T-helper 17 cell (primary cell): ENCODE measurements around the gene MPHOSPH6. TPM values are rescaled to one million over a fixed set of nuclear protein-coding genes. Genes with fewer than 3 reads are reported as not detected.
"Not testable (repeated sequence)": the region's sequence is repeated elsewhere in the genome, so short reads cannot be mapped to it uniquely, and the experiment has no call there.

ENCODE experiments used
- ATAC-seq: fragments of 150-1000 bp; cut with Tn5 transposase; 2 replicates; pipeline ENCODE4 v1.10.0; 2021; ENCODE audit warnings: mild to moderate bottlenecking, moderate library complexity
- DNase-seq, 3 donors: peaks; one replicate each; pipeline versions ENCODE4 v3.0.0 to v3.0.0-alpha.2; 2020 to 2021
- H3K9me3 ChIP-seq: one replicate; pipeline ENCODE4 v1.7.0; 2013; ENCODE audit warnings: low read length, mild to moderate bottlenecking; ENCODE audit not compliant: control insufficient read depth, poor library complexity, severe bottlenecking
- H3K27ac Mint-ChIP-seq: one replicate; pipeline ENCODE4 v1.8.0; 2022; ENCODE audit warnings: mild to moderate bottlenecking, moderate library complexity, mixed read lengths
- H3K27me3 Mint-ChIP-seq: one replicate; pipeline ENCODE4 v1.8.0; 2022; ENCODE audit warnings: mixed read lengths
- H3K36me3 Mint-ChIP-seq: one replicate; pipeline ENCODE4 v1.8.0; 2022; ENCODE audit warnings: low read depth, mixed read lengths
- H3K4me1 Mint-ChIP-seq: one replicate; pipeline ENCODE4 v1.8.0; 2022; ENCODE audit warnings: mild to moderate bottlenecking, mixed read lengths
- H3K4me3 Mint-ChIP-seq: one replicate; pipeline ENCODE4 v1.8.0; 2022; ENCODE audit warnings: mild to moderate bottlenecking, moderate library complexity, mixed read lengths
- total RNA-seq, 4 donors: library from RNA in 2 of 4; stranded (reverse) in 2 of 4; gene quantifications; one replicate each; pipeline ENCODE4 v1.2.3 and lab custom pipeline; 2022 to 2026

Gene MPHOSPH6
- total RNA-seq, 2 donors from 2014 or later: 15.5 to 17.2 TPM

DNA sequence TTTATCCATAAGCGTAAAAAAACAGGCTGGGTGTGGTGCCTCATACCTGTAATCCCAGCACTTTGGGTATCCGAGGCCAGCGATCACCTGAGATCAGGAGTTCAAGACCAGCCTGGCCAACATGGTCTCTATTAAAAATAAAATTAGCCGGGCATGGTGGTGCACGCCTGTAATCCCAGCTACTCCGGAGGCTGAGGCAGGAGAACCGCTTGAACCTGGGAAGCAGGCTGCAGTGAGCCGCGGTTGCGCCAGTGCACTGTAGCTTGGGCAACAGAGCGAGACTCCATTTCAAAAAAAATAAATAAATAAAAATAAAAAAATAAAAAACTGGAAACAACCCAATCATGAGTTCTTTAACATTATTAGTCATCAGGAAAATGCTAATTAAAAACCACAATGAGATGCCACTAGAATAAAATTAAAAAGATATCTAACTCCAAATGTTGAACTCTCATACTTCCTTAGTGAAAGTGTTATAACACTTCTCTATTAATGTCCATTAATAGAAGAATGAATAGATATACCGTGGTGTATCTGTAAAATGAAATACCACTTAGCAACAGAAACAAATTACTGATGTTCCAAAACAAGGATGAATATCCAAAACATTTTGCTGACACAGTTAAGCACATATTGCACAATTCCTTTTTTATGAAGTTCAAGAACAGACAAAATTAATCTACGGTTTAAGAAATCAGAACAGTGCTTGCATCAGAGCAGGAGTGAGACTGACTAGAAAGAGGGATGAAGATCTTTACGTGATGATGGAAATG lies 13.1 kb downstream of the MPHOSPH6 start:
- Mint-ChIP-seq H3K27me3 (no peaks in the 10 kb centered on the region), H3K4me3 (no peak overlapping the region), H3K36me3 (peaks cover 10% of the 10 kb centered on the region), H3K27ac (peak overlapping the region; percentile 86), H3K4me1 (peaks cover 13% of the 10 kb centered on the region)
- H3K9me3 ChIP-seq: no peaks in the 10 kb centered on the region
- DNase-seq (no peak), ATAC-seq (no peak)

DNA sequence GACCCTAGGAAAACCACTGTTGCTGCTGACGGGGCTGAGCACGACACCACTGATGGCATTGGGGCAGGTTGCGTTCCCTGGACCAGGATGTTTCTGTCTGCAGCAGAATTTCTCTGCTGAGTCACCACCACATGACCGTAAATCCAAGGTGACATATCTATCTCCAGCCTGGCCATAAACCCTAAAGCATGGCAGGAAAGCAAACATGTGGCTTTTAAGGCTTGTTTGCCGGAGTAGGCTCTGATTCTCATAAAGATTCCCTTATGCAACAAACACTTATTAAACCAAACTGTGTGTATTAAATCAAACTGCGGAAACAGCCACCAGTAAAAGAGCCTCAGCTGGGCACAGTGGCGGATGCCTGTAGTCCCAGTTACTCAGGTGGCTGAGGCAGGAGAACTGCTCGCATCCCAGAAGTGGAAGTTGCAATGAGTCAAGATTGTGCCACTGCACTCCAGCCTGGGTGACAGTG lies 17.3 kb downstream of the MPHOSPH6 start:
- no peaks in the 10 kb centered on the region for H3K27me3 Mint-ChIP-seq
- H3K27ac Mint-ChIP-seq: no peak overlapping the region
- H3K4me1 Mint-ChIP-seq: peaks cover 12% of the 10 kb centered on the region
- no peak for ATAC-seq
- no peak overlapping the region for H3K4me3 Mint-ChIP-seq
- peaks cover 11% of the 10 kb centered on the region for H3K36me3 Mint-ChIP-seq
- DNase-seq: no peak
- H3K9me3 ChIP-seq: no peaks in the 10 kb centered on the region

DNA sequence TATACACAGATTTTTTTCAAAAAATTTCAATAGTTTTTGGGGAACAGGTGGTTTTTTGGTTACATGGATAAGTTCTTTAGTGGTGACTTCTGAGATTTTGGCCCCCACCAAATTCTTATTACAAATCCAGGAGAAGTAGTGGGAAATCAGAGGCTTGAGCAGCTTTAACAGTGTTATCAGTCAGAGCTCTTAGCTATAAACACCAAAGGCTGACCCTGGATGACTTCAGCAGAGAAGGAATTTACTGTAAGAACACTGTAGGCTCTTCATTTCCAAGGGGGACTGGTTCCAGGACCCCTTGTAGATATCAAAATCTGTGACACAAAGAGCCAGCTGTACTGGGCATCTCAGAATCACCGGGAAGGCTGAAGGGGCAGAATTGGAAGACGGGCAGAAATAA lies 17.8 kb downstream of the MPHOSPH6 start:
- Mint-ChIP-seq H3K4me1 (peaks cover 7% of the 10 kb centered on the region), H3K27me3 (no peaks in the 10 kb centered on the region), H3K27ac (no peak overlapping the region), H3K4me3 (no peak overlapping the region), H3K36me3 (peaks cover 7% of the 10 kb centered on the region)
- DNase-seq: no peak
- no peak for ATAC-seq
- H3K9me3 ChIP-seq: no peaks in the 10 kb centered on the region

DNA sequence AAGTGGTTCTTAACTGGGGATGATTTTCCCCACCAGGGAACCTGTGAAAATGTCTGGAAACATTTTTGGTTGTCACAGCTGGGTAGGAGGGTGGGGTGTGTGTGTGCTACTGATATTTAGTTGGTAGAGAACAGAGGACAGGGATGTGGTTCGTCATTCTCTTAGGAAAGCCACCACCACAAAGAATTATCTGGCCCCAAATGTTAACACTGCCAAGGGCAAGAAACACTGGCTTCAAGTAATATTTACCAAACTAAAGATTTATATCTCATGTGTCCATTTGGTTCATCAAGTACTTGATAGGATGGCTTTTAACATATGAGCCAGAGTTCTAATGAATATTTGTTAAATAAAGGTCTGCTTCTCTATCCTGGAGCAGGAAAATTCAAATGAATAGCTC lies 19.5 kb downstream of the MPHOSPH6 start:
- Mint-ChIP-seq H3K4me3 (no peak overlapping the region), H3K27me3 (no peaks in the 10 kb centered on the region), H3K27ac (no peak overlapping the region), H3K4me1 (peaks cover 6% of the 10 kb centered on the region), H3K36me3 (peaks cover 7% of the 10 kb centered on the region)
- no peak for ATAC-seq
- DNase-seq: no peak
- no peaks in the 10 kb centered on the region for H3K9me3 ChIP-seq

DNA sequence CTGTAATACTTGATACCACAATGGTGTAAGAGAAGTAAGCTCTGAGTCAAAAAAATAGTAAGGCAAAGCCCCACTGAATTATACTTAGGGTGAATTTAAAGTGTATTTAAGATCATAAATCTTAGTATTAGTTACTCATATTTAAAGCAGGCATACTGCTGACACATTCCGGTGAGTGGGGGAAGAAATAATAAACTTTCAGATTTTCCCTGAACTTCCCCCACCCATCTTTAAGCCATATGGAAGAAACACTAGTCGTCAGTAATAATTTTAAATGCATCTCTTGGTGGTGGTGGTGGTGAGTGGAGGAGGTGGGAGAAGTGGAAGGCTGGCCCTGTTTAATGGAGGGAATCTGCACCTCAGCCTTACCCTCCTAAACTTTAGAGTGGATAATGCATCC lies 20.5 kb downstream of the MPHOSPH6 start:
- H3K27me3 Mint-ChIP-seq: no peaks in the 10 kb centered on the region
- H3K36me3 Mint-ChIP-seq: peaks cover 7% of the 10 kb centered on the region
- no peaks in the 10 kb centered on the region for H3K9me3 ChIP-seq
- H3K4me1 Mint-ChIP-seq: peaks cover 6% of the 10 kb centered on the region
- no peak for DNase-seq
- ATAC-seq: no peak
- no peak overlapping the region for H3K27ac Mint-ChIP-seq
- H3K4me3 Mint-ChIP-seq: no peak overlapping the region

DNA sequence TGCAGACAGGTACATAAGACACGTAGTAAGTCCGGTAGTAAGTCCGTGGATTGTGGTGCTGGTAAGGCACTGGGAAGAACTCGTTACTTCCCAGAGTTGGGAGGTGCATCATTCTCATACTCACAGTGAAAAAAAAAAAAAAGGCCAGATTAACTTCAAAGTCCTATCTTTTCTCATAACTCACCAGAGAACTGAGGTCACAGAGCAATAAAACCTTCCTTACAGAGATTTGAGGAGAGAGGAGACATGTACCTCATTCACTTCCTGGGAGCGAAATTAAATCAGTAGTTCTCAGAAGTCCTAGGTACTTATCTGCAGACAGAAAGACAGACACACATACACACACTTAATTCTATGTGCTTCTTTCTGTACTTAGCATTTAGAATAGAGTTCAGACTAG lies 22.5 kb downstream of the MPHOSPH6 start:
- H3K36me3 Mint-ChIP-seq: peaks cover 7% of the 10 kb centered on the region
- H3K4me3 Mint-ChIP-seq: no peak overlapping the region
- no peak for DNase-seq
- H3K9me3 ChIP-seq: no peaks in the 10 kb centered on the region
- no peak overlapping the region for H3K27ac Mint-ChIP-seq
- peaks cover 6% of the 10 kb centered on the region for H3K4me1 Mint-ChIP-seq
- no peak for ATAC-seq
- H3K27me3 Mint-ChIP-seq: no peaks in the 10 kb centered on the region

DNA sequence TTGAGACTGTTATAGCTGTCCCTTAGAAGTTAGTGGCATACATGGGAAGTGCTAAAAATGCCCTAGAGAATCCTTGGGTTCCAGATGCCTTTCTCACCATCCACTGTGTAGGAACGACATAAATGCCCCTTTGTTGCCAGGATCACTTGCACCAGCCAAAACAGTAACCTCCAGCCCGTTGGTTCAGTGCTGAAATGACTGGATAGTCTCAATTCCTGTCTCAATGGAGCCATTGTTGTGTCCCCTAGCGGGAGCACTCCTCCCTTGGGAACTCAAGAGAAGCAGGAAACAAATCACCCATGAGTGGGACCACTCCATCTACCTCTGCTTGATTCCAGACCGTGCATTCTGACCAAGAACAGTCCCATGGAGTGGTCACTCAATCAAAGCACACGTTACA lies 23.1 kb downstream of the MPHOSPH6 start:
- no peaks in the 10 kb centered on the region for H3K9me3 ChIP-seq
- Mint-ChIP-seq H3K27ac (no peak overlapping the region), H3K4me3 (no peak overlapping the region), H3K36me3 (peaks cover 7% of the 10 kb centered on the region), H3K27me3 (no peaks in the 10 kb centered on the region), H3K4me1 (peaks cover 4% of the 10 kb centered on the region)
- ATAC-seq (no peak), DNase-seq (no peak)

DNA sequence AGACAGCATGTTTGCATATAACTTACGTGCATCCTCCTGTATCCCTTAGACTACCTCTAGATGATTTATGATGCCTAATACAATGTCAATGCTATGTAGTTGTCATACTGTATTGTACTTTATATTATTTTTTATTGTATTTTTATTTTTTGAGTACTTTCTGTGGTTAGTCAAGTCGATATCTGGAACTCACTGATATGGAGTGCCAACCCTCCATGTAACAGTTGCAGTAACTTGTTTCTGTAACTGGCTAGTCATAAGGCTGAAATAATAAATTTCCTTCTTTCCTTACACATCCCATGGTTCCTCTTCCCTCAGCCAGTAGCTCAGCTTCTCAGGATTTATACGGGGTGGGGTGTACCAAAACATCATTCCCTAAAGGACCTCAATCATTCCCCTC lies 23.5 kb downstream of the MPHOSPH6 start:
- no peak overlapping the region for H3K27ac Mint-ChIP-seq
- H3K4me1 Mint-ChIP-seq: peaks cover 4% of the 10 kb centered on the region
- no peaks in the 10 kb centered on the region for H3K27me3 Mint-ChIP-seq
- no peak overlapping the region for H3K4me3 Mint-ChIP-seq
- DNase-seq (no peak), ATAC-seq (no peak)
- peaks cover 10% of the 10 kb centered on the region for H3K36me3 Mint-ChIP-seq
- no peaks in the 10 kb centered on the region for H3K9me3 ChIP-seq

DNA sequence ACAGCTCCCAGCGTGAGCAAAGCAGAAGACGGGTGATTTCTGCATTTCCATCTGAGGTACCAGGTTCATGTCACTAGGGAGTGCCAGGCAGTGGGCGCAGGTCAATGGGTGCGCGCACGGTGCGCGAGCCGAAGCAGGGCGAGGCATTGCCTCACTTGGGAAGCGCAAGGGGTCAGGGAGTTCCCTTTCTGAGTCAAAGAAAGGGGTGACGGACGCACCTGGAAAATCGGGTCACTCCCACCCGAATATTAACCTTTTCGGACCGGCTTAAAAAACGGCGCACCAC lies 30.8 kb downstream of the MPHOSPH6 start:
- not testable (repeated sequence) for H3K27ac Mint-ChIP-seq, ATAC-seq, H3K9me3 ChIP-seq, DNase-seq, H3K4me1 Mint-ChIP-seq, H3K36me3 Mint-ChIP-seq, H3K27me3 Mint-ChIP-seq
- H3K4me3 Mint-ChIP-seq: peak overlapping the region; percentile 26

DNA sequence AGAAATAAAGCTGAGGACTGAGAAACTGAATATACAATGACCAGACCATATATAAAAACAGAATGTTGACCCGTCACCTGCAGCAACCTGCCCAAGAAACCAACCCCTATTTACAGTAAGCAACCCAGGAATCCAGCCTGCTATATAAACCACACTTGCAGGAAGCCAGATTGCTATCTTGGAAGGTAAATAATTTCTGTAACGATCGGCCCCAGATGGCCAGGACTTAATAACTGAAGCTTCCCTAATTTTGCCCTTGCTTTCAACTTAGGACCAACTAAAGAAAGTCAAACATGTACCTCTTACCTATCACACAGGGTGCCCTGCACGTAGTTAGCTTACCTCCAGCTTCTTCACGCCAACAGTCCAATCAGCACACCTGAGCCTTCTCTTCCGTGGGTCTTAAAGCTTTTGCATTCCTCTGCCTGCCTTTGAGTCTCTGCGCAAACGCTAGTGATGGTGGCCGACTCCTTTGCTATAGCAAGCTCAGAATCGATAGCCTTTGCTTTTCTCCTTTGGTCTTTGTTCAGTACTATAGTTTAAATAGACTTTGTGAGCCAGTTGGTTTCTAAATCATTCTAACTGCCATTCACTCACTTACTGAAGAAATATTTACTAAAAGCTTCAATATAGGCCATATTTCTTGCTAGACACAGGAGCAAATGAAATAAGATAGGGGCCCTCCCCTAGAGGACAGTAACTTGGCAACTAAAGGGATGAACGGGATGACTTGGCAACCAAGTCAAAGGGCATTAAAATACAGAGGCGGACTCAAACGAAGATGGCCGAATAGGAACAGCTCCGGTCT lies 31.3 kb downstream of the MPHOSPH6 start:
- no peaks in the 10 kb centered on the region for H3K9me3 ChIP-seq
- DNase-seq: no peak
- H3K36me3 Mint-ChIP-seq: peaks cover 2% of the 10 kb centered on the region
- no peaks in the 10 kb centered on the region for H3K27me3 Mint-ChIP-seq
- H3K27ac Mint-ChIP-seq: no peak overlapping the region
- H3K4me3 Mint-ChIP-seq: peak overlapping the region; percentile 26
- ATAC-seq: no peak
- peaks cover 11% of the 10 kb centered on the region for H3K4me1 Mint-ChIP-seq

DNA sequence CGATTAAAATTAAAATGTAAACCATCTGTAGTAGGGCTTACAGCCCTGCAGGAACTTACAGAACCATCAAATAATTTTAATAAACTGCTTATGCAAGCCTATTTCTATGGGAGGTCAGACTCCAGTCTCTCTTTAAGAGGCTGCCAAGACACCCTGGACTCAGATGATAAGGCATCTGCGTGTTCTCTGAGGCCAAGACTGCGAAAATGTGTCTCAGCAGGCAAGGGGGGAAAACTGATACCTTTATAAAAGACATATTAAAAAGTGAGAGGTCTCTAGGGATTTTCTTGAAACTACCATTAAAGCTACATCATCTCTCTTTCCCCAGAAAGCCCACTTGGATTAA lies 32.2 kb downstream of the MPHOSPH6 start:
- Mint-ChIP-seq H3K4me3 (no peak overlapping the region), H3K27me3 (no peaks in the 10 kb centered on the region), H3K36me3 (peaks cover 2% of the 10 kb centered on the region), H3K4me1 (peaks cover 14% of the 10 kb centered on the region), H3K27ac (no peak overlapping the region)
- H3K9me3 ChIP-seq: no peaks in the 10 kb centered on the region
- DNase-seq (no peak), ATAC-seq (no peak)

DNA sequence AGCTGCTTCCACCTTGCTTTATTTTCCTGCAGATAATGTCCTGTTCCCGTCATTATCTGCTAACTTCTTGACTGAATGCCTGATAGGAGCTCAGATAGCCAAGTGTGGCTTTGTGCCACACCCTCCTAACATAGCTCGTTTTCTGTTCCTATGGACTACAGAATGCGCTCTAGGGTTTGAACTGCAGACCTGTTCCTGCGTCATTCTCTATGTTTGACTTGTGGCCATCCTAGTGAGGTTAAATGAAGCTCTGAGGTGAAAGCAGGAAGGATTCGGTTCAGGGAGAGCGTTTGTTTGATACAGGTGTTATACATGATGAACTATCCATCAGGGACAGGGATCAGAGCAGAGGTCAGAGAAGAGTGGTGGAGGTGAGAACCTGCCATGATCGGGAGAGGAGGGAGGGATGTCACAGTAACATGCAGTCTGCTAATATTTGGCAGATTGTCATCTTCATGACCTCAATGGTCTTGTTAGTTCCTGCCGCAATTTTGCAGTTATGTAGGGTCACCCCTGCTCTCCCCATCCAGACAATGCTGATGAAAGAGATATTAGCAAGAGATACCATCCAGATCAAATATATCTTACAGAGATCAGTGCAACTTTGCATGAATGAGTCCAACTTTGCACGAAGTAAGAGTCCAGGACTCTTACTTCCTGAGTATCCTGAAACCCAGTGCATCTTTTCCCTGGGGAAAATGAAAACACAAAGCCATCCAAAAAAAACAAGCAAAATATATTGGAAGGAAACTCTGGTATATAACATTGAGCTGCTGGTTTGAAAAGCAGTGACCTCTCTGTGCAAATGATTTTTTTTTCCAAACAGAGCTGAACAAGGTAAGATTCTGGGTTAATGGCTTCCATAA lies 32.8 kb downstream of the MPHOSPH6 start:
- no peaks in the 10 kb centered on the region for H3K9me3 ChIP-seq
- H3K36me3 Mint-ChIP-seq: peaks cover 2% of the 10 kb centered on the region
- ATAC-seq (no peak), DNase-seq (no peak)
- no peak overlapping the region for H3K4me3 Mint-ChIP-seq
- H3K4me1 Mint-ChIP-seq: peaks cover 14% of the 10 kb centered on the region
- no peak overlapping the region for H3K27ac Mint-ChIP-seq
- no peaks in the 10 kb centered on the region for H3K27me3 Mint-ChIP-seq

DNA sequence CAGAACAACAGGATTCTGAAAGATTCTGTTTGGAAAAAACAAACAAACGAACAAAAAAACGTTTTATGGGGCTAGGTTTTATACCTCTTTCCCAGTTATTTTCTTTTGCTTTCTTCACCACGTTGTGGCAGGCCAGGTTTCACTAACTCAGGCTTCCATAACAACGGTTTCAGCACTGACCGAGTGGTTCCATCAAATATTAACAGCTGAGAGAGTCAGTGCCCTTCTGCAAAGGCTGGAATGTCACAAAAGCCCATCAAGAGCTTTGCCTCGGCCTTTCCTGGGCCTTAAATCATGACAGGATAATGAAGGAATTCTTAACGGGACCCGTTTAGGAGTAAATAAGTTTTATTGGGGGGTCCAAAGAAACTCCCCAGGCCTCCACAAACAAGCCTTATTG lies 34.2 kb downstream of the MPHOSPH6 start:
- H3K27me3 Mint-ChIP-seq: no peaks in the 10 kb centered on the region
- no peaks in the 10 kb centered on the region for H3K36me3 Mint-ChIP-seq
- H3K4me1 Mint-ChIP-seq: peaks cover 14% of the 10 kb centered on the region
- ATAC-seq (no peak), DNase-seq (no peak)
- no peak overlapping the region for H3K27ac Mint-ChIP-seq
- H3K4me3 Mint-ChIP-seq: no peak overlapping the region
- H3K9me3 ChIP-seq: no peaks in the 10 kb centered on the region
